Stimulated activated CD4-positive, alpha-beta T cell treated with anti-CD3 and anti-CD28 coated beads, Interleukin-15, amount 100 ng/mL, for 24 hours (primary cell): Measurements from ENCODE around the gene PPM1H.

Experiments used
- DNase-seq: peaks from one replicate; pipeline ENCODE4 v3.0.0-alpha.2; 2020

Gene PPM1H

GRCh38 chr12:62700091-62700880 lies 234.7 kb downstream of the PPM1H start:
- DNase-seq = no peak

DNA sequence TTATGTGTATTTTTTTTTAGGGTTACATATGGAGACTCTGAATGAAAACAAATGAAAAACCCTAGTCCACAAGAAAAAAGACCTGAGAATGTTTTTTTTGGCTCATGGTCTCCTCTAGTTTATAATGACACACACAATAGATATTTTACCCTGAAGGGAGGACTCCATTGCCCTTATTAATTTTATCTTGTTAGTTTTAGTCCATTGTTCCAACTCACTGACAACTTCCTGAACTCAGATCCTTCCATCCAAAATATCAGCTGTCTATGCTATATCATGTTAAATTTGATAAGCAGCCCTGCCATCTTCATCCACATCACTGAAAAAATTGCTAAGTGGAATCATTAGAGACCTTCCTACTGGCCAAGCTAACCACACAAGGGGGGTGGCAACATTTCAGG lies 236.2 kb downstream of the PPM1H start:
- DNase-seq = no peak

- no peak for DNase-seq
Measured at GRCh38 chr12:62697893-62698292, 237.1 kb downstream of the PPM1H start.

- no peak for DNase-seq
Measured at GRCh38 chr12:62695696-62696095, 239.3 kb downstream of the PPM1H start.

GRCh38 chr12:62694632-62695031 lies 240.3 kb downstream of the PPM1H start:
- no peak for DNase-seq

DNA sequence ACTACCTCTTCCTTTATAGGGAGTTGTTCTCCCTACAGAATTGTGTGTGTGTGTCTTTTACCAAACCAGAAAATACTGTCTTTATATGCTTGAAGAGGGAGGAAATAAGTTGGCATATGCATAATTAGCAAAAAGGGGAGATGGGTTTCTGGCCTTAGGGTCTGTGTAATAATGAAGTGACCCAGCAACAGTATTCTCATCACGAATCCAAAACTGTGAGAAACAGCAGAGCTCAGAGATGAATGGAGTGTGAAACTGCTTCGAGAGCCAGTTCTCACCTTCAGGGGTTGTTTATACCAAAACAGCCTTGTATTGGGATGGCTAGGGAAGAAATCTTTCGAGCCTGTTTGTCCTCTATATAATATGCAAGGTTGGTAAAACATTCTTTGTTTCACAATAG lies 240.8 kb downstream of the PPM1H start:
- no peak for DNase-seq

GRCh38 chr12:62693376-62694050 lies 241.4 kb downstream of the PPM1H start:
- DNase-seq = no peak

DNA sequence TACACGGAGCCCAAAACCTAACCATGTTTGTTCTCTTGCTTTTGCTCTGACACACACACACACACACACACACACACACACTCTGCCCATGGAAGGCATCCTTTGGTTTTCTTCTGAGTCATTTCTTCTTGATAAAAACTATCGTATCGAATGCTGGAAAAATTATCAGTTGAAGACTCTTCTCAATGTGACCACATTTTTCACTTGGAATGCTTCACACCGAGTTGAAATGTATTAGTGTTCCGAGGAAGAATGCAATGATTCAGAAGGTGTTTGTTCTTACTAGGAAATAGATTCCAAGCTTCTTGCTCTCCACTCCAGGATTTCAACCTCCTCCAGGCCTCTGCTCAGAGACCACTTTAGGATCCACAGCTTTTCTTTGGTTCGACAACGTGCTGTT lies 242.1 kb downstream of the PPM1H start:
- DNase-seq = no peak

GRCh38 chr12:62691309-62691708 lies 243.6 kb downstream of the PPM1H start:
- DNase-seq = no peak

GRCh38 chr12:62689042-62689839 lies 245.7 kb downstream of the PPM1H start:
- DNase-seq = no peak

GRCh38 chr12:62686938-62687337 lies 248.0 kb downstream of the PPM1H start:
- DNase-seq = no peak

DNA sequence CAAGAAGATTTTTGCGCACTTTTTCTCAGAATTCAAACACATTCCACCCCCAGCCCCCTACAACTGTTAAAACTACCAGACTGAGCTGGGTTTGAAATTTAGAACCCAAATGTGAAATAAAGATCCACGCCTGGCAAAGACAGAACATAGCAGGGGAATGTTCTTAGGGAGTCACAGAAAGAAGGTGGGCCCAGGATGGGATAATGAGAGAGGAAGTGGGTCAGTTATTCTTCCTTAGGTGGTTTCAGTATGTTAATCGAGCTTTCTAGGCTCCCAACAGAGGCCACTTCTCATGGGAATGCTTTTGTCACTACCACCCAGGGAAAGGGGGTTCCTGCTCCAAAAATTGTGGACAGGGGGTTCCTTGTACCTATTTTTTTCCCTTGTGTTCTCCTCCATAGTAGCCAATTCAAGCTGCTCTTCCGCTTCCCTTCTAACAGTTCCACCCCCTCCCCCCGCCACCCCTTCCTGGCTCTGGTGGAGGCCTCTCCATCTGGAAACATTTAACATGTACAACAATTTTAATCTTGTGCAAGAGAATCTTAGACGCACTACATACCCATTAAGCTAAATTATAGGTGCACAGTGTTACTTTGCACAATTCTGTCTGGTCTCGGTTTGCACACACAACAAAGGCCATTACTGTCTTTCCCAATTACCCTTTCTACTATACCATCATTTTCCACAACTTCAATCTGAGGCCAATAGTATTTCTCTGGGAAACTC lies 250.2 kb downstream of the PPM1H start:
- no peak for DNase-seq

- no peak for DNase-seq
Measured at GRCh38 chr12:62683776-62684569, 251.0 kb downstream of the PPM1H start.

DNA sequence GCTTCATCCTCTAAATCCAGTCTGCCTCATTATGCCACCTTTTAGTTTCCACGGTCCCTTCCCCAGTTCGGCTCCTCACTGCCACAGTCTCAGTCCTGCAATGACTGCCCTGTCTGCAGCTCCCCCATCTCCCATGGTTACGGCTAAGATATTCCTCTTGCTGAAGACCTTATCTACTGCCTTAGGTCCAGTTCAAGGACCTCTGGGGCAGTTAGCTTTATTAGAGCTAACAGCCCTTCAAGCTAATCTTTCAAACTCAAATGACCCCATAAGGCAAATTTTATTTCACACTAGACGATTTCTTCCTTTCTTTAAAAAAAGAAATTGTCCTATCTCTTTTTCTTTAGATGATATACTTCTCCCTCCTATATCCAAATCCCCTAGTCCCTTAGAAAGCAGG lies 253.6 kb downstream of the PPM1H start:
- DNase-seq = no peak

GRCh38 chr12:62679608-62680007 lies 255.3 kb downstream of the PPM1H start:
- no peak for DNase-seq

DNA sequence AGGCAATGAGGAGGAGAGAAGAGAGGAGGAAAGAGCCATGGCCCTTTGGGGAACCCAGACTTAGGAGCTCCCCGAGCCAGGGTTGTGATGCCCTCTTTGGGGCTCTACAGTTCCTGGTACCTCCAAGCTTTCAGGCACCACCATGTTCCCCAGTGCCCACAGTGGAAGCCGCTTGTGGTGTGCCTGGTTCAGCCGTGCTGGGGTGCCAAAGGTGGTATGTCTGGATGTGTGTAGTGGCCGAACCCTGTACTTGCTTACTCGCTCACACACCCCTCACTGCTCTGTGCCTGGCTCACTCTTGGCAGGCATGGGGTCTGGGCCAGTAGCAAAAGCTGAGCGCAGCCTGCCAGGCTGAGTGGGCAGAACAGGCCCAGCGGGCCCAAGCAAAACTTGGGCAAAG lies 257.6 kb downstream of the PPM1H start:
- DNase-seq = no peak

- no peak for DNase-seq
Measured at GRCh38 chr12:62676521-62677307, 258.2 kb downstream of the PPM1H start.

DNA sequence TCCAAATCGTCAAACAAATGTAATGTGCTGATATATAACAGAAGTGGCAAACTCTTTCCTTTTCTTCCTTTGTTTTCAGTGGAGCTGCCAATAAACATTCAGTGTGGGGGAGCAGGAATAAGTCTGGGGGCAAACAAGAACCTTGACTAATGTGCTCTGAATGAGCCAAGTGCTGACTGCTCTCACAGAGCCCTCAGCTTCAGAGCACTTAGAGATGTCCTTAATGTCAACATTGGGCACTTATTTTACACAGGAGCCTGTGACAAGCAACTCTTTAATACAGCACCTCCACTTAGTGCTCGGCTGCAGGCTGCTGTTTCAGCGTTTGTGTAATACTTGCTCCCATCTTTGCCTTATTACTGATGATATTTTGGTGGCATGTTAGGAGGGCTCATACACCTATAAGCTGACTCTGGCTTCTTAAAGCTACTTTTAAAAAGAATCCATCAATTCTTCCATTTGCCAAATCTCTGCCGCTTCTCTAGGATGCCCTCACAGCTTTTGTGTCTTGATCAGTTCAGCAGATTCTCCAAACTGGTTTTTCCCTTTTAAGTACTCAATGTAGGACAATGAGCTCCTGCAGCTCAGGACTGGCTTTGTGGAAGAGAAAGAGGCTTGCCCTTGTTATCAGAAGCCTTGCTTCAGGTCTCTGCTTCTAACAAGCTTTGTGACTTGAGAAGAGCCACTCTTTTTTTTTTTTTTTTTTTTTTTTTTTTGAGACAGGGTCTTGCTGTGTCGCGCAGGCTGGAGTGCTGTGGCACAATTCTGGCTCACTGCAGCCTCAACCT lies 261.7 kb downstream of the PPM1H start:
- DNase-seq = no peak

DNA sequence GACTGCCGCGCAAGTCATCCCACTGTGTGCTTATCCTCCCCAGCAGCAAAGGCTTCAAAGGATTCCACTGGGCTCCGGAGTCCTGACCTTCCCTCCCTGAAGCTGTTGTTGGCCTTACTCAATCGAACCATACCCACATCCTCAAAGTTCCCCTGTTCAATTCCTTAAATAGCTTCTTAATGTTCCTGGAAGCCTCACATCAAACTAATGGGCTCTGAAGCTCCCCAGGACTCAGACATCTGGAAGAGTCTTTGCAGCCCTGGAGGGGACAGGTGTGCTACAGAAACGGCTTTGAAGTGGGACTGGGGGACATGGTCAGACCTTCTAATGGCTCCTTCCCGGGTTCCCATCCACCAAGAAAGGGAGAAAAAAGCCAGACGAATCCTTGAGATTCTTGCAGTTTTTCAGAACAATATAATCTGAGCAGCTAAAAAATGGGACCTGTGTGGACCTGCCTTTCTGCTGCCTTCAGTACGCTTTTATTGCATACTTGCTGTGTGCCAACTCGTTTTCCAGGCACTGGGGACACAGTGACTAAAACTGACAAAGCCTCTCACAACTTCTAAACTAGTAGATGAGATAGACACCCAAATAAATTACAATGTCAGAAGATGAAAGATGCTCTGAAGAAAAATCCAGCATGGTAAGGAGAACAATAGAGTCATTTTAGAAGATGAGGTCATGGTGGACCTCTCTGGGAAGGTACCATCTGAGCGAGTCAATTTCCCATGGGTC lies 263.8 kb downstream of the PPM1H start:
- no peak for DNase-seq

GRCh38 chr12:62668782-62669181 lies 266.2 kb downstream of the PPM1H start:
- no peak for DNase-seq
